Effector memory CD4-positive, alpha-beta T cell (primary cell): Measurements from ENCODE around the gene RNF103.
"Not testable (repeated sequence)": the region's sequence is repeated elsewhere in the genome, so short reads cannot be mapped to it uniquely, and the experiment has no call there.

Source experiments
- DNase-seq, 3 donors: peaks; one replicate each; pipeline ENCODE4 v3.0.0-alpha.2; 2020
- H3K27ac ChIP-seq: 2 replicates; pipeline ENCODE4 v1.7.0; 2013; ENCODE audit warnings: mild to moderate bottlenecking, low read length, moderate library complexity; ENCODE audit not compliant: insufficient read depth, poor library complexity, severe bottlenecking
- H3K27me3 ChIP-seq: replicated peaks from 2 replicates; pipeline ENCODE4 v1.7.0; 2013; ENCODE audit warnings: mild to moderate bottlenecking, low read length; ENCODE audit not compliant: insufficient read depth, control insufficient read depth, poor library complexity, severe bottlenecking
- H3K36me3 ChIP-seq: 2 replicates; pipeline ENCODE4 v1.7.0; 2013; ENCODE audit warnings: mild to moderate bottlenecking, low read length, moderate library complexity; ENCODE audit not compliant: control insufficient read depth, insufficient read depth
- H3K4me1 ChIP-seq: 2 replicates; pipeline ENCODE4 v1.7.0; 2013; ENCODE audit warnings: low read length, mild to moderate bottlenecking; ENCODE audit not compliant: control insufficient read depth, insufficient read depth, poor library complexity, severe bottlenecking
- H3K4me3 ChIP-seq: 2 replicates; pipeline ENCODE4 v1.7.0; 2013; ENCODE audit warnings: low read length, low read depth, mild to moderate bottlenecking; ENCODE audit not compliant: insufficient read depth, poor library complexity, severe bottlenecking
- H3K9me3 ChIP-seq: 2 replicates; pipeline ENCODE4 v1.7.0; 2013; ENCODE audit warnings: mild to moderate bottlenecking, low read length, moderate library complexity; ENCODE audit not compliant: control insufficient read depth

RNF103 gene

GRCh38 chr2:86613515-86613914, 10.2 kb downstream of the RNF103 start:
- peaks cover 29% of the 10 kb centered on the region for H3K36me3 ChIP-seq

GRCh38 chr2:86610871-86611270, 12.8 kb downstream of the RNF103 start:
- Histone ChIP-seq H3K4me3 (no peak overlapping the region), H3K36me3 (peaks cover 29% of the 10 kb centered on the region), H3K4me1 (no peaks in the 10 kb centered on the region), H3K9me3 (no peaks in the 10 kb centered on the region), H3K27ac (no peak overlapping the region), H3K27me3 (no peaks in the 10 kb centered on the region)
- no peak for DNase-seq

More at GRCh38 chr2:86613515-86613914, 10.2 kb downstream of the RNF103 start:
- Histone ChIP-seq H3K4me3 (no peak overlapping the region), H3K27me3 (no peaks in the 10 kb centered on the region), H3K27ac (no peak overlapping the region), H3K4me1 (no peaks in the 10 kb centered on the region), H3K9me3 (no peaks in the 10 kb centered on the region)
- DNase-seq: no peak

- DNase-seq: no peak
- Histone ChIP-seq H3K36me3 (peaks cover 31% of the 10 kb centered on the region), H3K27me3 (no peaks in the 10 kb centered on the region), H3K9me3 (no peaks in the 10 kb centered on the region), H3K4me3 (no peak overlapping the region), H3K27ac (no peak overlapping the region), H3K4me1 (no peaks in the 10 kb centered on the region)
Observed at GRCh38 chr2:86608832-86609410, 14.7 kb downstream of the RNF103 start.

GRCh38 chr2:86603905-86604304, 19.8 kb downstream of the RNF103 start:
- Histone ChIP-seq H3K27me3 (no peaks in the 10 kb centered on the region), H3K4me3 (no peak overlapping the region), H3K27ac (no peak overlapping the region), H3K36me3 (peaks cover 17% of the 10 kb centered on the region), H3K9me3 (no peaks in the 10 kb centered on the region), H3K4me1 (no peaks in the 10 kb centered on the region)
- DNase-seq: no peak

- H3K9me3 ChIP-seq: no peaks in the 10 kb centered on the region
- no peak overlapping the region for H3K4me3 ChIP-seq
- no peaks in the 10 kb centered on the region for H3K4me1 ChIP-seq
- H3K36me3 ChIP-seq: peaks cover 4% of the 10 kb centered on the region
- H3K27ac ChIP-seq: no peak overlapping the region
- no peaks in the 10 kb centered on the region for H3K27me3 ChIP-seq
- DNase-seq: no peak
Observed at GRCh38 chr2:86598966-86599365, 24.7 kb downstream of the RNF103 start.

GRCh38 chr2:86596118-86596517, 27.5 kb downstream of the RNF103 start:
- Histone ChIP-seq H3K27ac (no peak overlapping the region), H3K36me3 (no peaks in the 10 kb centered on the region), H3K4me1 (no peaks in the 10 kb centered on the region), H3K4me3 (no peak overlapping the region), H3K9me3 (no peaks in the 10 kb centered on the region), H3K27me3 (no peaks in the 10 kb centered on the region)
- no peak for DNase-seq

- no peak overlapping the region for H3K4me3 ChIP-seq
- no peaks in the 10 kb centered on the region for H3K36me3 ChIP-seq
- no peaks in the 10 kb centered on the region for H3K9me3 ChIP-seq
- H3K27ac ChIP-seq: no peak overlapping the region
- DNase-seq: no peak
- H3K27me3 ChIP-seq: no peaks in the 10 kb centered on the region
- H3K4me1 ChIP-seq: no peaks in the 10 kb centered on the region
Observed at GRCh38 chr2:86593266-86593665, 30.4 kb downstream of the RNF103 start.

- no peaks in the 10 kb centered on the region for H3K9me3 ChIP-seq
- H3K27ac ChIP-seq: no peak overlapping the region
- DNase-seq: no peak
- H3K4me3 ChIP-seq: no peak overlapping the region
- H3K27me3 ChIP-seq: no peaks in the 10 kb centered on the region
- H3K4me1 ChIP-seq: no peaks in the 10 kb centered on the region
- H3K36me3 ChIP-seq: no peaks in the 10 kb centered on the region
Observed at GRCh38 chr2:86592547-86593230, 31.0 kb downstream of the RNF103 start.

GRCh38 chr2:86589701-86590100, 34.0 kb downstream of the RNF103 start:
- DNase-seq, H3K27ac ChIP-seq, H3K4me1 ChIP-seq: not testable (repeated sequence)

GRCh38 chr2:86584151-86584913, 39.3 kb downstream of the RNF103 start:
- no peak overlapping the region for H3K4me3 ChIP-seq
- no peak for DNase-seq
- H3K27ac ChIP-seq: peak overlapping the region; percentile 55

More at GRCh38 chr2:86589701-86590100, 34.0 kb downstream of the RNF103 start:
- not testable (repeated sequence) for H3K9me3 ChIP-seq, H3K27me3 ChIP-seq, H3K36me3 ChIP-seq, H3K4me3 ChIP-seq

More at GRCh38 chr2:86584151-86584913, 39.3 kb downstream of the RNF103 start:
- no peaks in the 10 kb centered on the region for H3K27me3 ChIP-seq
- H3K4me1 ChIP-seq: peaks cover 15% of the 10 kb centered on the region
- no peaks in the 10 kb centered on the region for H3K9me3 ChIP-seq
- H3K36me3 ChIP-seq: no peaks in the 10 kb centered on the region
